SK-N-SH treated with all-trans-retinoic acid at 6 μM for 48 hours (cell line): Measurements from ENCODE around the gene PRKD2.

Experiments used
- ARNTL ChIP-seq: fragments of 450-650 bp; formaldehyde crosslinking; IDR thresholded peaks from 2 replicates; pipeline ENCODE4 v1.5.0; 2020; ENCODE audit warnings: low read depth, mild to moderate bottlenecking, moderate library complexity, borderline replicate concordance
- BACH2 ChIP-seq: fragments of 250-450 bp; sonication (Bioruptor Pico); IDR thresholded peaks from 2 replicates; pipeline ENCODE4 v1.9.0; 2021; ENCODE audit warnings: mild to moderate bottlenecking, borderline replicate concordance
- CSDC2 ChIP-seq: fragments of 250-450 bp; sonication (Bioruptor Pico); IDR thresholded peaks from 2 replicates; pipeline ENCODE4 v1.5.0; 2020; ENCODE audit warnings: mild to moderate bottlenecking, moderate library complexity
- ISL1 ChIP-seq: fragments of 250-450 bp; sonication (Bioruptor Pico); IDR thresholded peaks from 2 replicates; pipeline ENCODE4 v2.1.2; 2022; ENCODE audit warnings: mild to moderate bottlenecking, moderate library complexity
- POU6F1 ChIP-seq: fragments of 250-450 bp; sonication (Bioruptor Pico); IDR thresholded peaks from 2 replicates; pipeline ENCODE4 v1.8.0; 2021; ENCODE audit warnings: low read depth, mild to moderate bottlenecking, moderate library complexity, borderline replicate concordance
- RARB ChIP-seq: fragments of 250-450 bp; sonication (Bioruptor Pico); IDR thresholded peaks from 2 replicates; pipeline ENCODE4 v1.8.0; 2021; ENCODE audit warnings: mild to moderate bottlenecking, moderate library complexity

- no peak for TF ChIP-seq RARB (CRISPR knock-in tag)
- TF ChIP-seq POU6F1 (CRISPR knock-in tag), result no peak
- no peak for TF ChIP-seq BACH2 (CRISPR knock-in tag)
- no peak for TF ChIP-seq CSDC2 (CRISPR knock-in tag)
- TF ChIP-seq ISL1, result no peak
- TF ChIP-seq ARNTL (CRISPR knock-in tag), result no peak
These were observed 23.8 kb downstream of the PRKD2 start for GRCh38 chr19:46692918-46693722.
